Bronchial epithelial cell (primary cell): ENCODE data around the gene KIAA1217. TPM values are rescaled to one million over a fixed set of nuclear protein-coding genes. Genes with fewer than 3 reads are reported as not detected.

Experiments
- DNase-seq: peaks from one replicate; pipeline ENCODE4 v3.0.0-alpha.2; 2010; ENCODE audit warnings: low read depth
- FAIRE-seq: peaks from 2 replicates; lab custom pipeline; 2011; peaks lifted over from hg19 to GRCh38; lab: Jason Lieb, UNC
- H3K27me3 ChIP-seq: 2 replicates; pipeline ENCODE4 v1.5.1; 2011; ENCODE audit warnings: low read length; ENCODE audit not compliant: control insufficient read depth, insufficient read depth
- H3K36me3 ChIP-seq: 2 replicates; pipeline ENCODE4 v1.5.1; 2011; ENCODE audit warnings: low read length; ENCODE audit not compliant: control insufficient read depth, insufficient read depth
- H3K4me3 ChIP-seq: 2 replicates; pipeline ENCODE4 v1.5.1; 2011; ENCODE audit warnings: mild to moderate bottlenecking, low read depth, low read length, control low read depth
- CTCF ChIP-seq: IDR thresholded peaks from 2 replicates; pipeline ENCODE4 v1.5.1; 2011; ENCODE audit warnings: mild to moderate bottlenecking, moderate library complexity, low read length, control low read depth, inconsistent platforms; ENCODE audit not compliant: insufficient read depth, severe bottlenecking
- total RNA-seq: library from RNA; depleted of rRNA; stranded (reverse); fragments of >200 nt; gene quantifications from 2 replicates; pipeline ENCODE4 v1.2.1, GENCODE V29; 2014

Gene KIAA1217
- total RNA-seq, 1 donor from 2014 or later = 3.4 TPM

GRCh38 chr10:24502801-24503460 lies 294.0 kb downstream of the KIAA1217 start:
- Histone ChIP-seq H3K4me3 (no peak overlapping the region), H3K27me3 (no peaks in the 10 kb centered on the region), H3K36me3 (peaks cover 19% of the 10 kb centered on the region)
- FAIRE-seq (no peak), DNase-seq (no peak)
- TF ChIP-seq CTCF = no peak

- peak; percentile 66 for TF ChIP-seq CTCF
- H3K36me3 ChIP-seq = peaks cover 19% of the 10 kb centered on the region
- peak; percentile 69 for DNase-seq
- no peak overlapping the region for H3K4me3 ChIP-seq
- no peak for FAIRE-seq
- no peaks in the 10 kb centered on the region for H3K27me3 ChIP-seq
These were observed 294.8 kb downstream of the KIAA1217 start for GRCh38 chr10:24503461-24504320.

GRCh38 chr10:24505759-24506158 lies 296.8 kb downstream of the KIAA1217 start:
- FAIRE-seq (no peak), DNase-seq (no peak)
- no peak for TF ChIP-seq CTCF
- no peak overlapping the region for H3K4me3 ChIP-seq
- H3K27me3 ChIP-seq = no peaks in the 10 kb centered on the region
- H3K36me3 ChIP-seq = peaks cover 20% of the 10 kb centered on the region

- FAIRE-seq = no peak
These were observed 304.2 kb downstream of the KIAA1217 start for GRCh38 chr10:24513155-24513554.

GRCh38 chr10:24515481-24515880 lies 306.5 kb downstream of the KIAA1217 start:
- DNase-seq = no peak
- no peak for TF ChIP-seq CTCF
- Histone ChIP-seq H3K4me3 (no peak overlapping the region), H3K27me3 (no peaks in the 10 kb centered on the region), H3K36me3 (peaks cover 19% of the 10 kb centered on the region)
- FAIRE-seq = no peak

More at GRCh38 chr10:24513155-24513554, 304.2 kb downstream of the KIAA1217 start:
- TF ChIP-seq CTCF = peak; percentile 43
- Histone ChIP-seq H3K27me3 (no peaks in the 10 kb centered on the region), H3K36me3 (peaks cover 10% of the 10 kb centered on the region), H3K4me3 (no peak overlapping the region)
- DNase-seq = peak; percentile 10
